ENCODE measurements around the gene AKR1A1. TPM values are rescaled to one million over a fixed set of nuclear protein-coding genes. Genes with fewer than 3 reads are reported as not detected.
"Not testable (repeated sequence)": the region's sequence is repeated elsewhere in the genome, so short reads cannot be mapped to it uniquely, and the experiment has no call there.

AKR1A1 gene
- total RNA-seq, 1 donor from 2014 or later = 218 TPM

DNA sequence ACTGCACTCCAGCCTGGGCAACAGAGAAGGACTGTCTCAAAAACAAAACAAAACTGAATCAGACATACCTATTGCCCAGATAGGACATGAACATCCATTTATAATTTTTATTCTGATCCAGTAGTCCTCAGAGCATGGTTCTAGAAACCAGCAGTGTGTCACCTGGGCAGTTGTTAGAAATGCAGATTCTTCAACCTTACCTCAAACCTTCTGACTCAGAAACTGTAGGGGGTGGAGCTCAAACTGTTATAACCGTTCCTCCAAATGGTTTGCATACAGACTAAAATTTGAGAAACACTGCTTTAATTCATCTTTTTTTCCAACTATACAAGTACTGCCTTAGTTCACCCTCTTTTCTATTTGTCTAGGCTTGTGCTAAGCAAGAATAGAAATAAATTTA is 39.2 kb downstream of the AKR1A1 start:
- peaks cover 41% of the 10 kb centered on the region for H3K36me3 Mint-ChIP-seq (ENCODE audit: low read depth)
- DNase-seq (no peak), ATAC-seq (ENCODE audit: low read depth) (no peak)
- no peaks in the 10 kb centered on the region for H3K27me3 Mint-ChIP-seq
- H3K27ac Mint-ChIP-seq = no peak overlapping the region
- H3K4me3 Mint-ChIP-seq = no peak overlapping the region
- H3K4me1 Mint-ChIP-seq = peaks cover 49% of the 10 kb centered on the region
- TF ChIP-seq, protein P1, sequence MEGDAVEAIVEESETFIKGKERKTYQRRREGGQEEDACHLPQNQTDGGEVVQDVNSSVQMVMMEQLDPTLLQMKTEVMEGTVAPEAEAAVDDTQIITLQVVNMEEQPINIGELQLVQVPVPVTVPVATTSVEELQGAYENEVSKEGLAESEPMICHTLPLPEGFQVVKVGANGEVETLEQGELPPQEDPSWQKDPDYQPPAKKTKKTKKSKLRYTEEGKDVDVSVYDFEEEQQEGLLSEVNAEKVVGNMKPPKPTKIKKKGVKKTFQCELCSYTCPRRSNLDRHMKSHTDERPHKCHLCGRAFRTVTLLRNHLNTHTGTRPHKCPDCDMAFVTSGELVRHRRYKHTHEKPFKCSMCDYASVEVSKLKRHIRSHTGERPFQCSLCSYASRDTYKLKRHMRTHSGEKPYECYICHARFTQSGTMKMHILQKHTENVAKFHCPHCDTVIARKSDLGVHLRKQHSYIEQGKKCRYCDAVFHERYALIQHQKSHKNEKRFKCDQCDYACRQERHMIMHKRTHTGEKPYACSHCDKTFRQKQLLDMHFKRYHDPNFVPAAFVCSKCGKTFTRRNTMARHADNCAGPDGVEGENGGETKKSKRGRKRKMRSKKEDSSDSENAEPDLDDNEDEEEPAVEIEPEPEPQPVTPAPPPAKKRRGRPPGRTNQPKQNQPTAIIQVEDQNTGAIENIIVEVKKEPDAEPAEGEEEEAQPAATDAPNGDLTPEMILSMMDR (IDR thresholded peaks at IDR 0.05) = no peak
- ChIA-PET CTCF (no interaction called here), POLR2A (no interaction called here)
- no peaks in the 10 kb centered on the region for H3K9me3 Mint-ChIP-seq
- intact Hi-C loops (cut with micrococcal nuclease) = loop anchor here (5.0 to 10.0 kb wide), 2 partner anchors 212 to 785 kb away; partner anchors contain the start of genes BTBD19, DYNLT4, MAST2 and PLK3

DNA sequence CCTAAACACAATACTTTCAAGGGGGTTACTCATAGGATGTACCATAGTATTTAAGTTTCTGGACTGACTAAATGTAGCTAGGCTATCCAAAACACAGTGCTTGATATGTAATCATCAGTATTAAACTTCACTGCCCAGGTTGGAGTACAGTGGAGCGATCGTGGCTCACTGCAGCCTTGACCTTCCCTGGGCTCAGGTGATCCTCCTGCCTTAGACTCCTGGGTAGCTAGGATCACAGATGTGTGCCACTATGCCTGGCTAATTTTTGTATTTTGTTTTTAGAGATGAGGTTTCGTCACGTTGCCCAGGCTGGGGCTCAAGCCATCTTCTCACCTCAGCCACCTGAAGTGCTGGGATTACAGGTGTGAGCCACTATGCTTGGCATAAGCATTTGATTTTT is 43.8 kb downstream of the AKR1A1 start:
- CTCF ChIA-PET = no interaction called here
- Mint-ChIP-seq H3K9me3 (no peaks in the 10 kb centered on the region), H3K4me3 (no peak overlapping the region), H3K27ac (no peak overlapping the region), H3K27me3 (no peaks in the 10 kb centered on the region), H3K4me1 (peaks cover 17% of the 10 kb centered on the region), H3K36me3 (ENCODE audit: low read depth) (peaks cover 64% of the 10 kb centered on the region)
- POLR2A ChIA-PET = no interaction called here
- TF ChIP-seq, protein P1 (IDR thresholded peaks at IDR 0.05) = no peak
- ATAC-seq (ENCODE audit: low read depth) = no peak
- intact Hi-C loops (cut with micrococcal nuclease) = no loop called here
- no peak for DNase-seq

DNA sequence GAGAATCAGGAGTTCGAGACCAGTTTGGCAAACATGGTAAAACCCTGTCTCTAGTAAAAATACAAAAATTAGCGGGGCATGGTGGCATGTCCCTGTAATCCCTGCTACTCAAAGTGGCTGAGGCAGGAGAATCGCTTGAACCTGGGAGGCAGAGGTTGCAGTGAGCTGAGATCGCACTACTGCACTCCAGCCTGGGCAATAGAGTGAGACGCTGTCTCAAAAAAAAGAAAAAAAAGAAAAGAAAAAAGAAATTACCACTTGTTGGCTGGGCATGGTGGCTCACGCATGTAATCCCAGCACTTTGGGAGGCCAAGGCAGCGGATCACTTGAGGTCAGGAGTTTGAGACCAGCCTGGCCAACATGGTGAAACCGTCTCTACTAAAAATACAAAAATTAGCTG is 46.1 kb downstream of the AKR1A1 start:
- H3K27me3 Mint-ChIP-seq; POLR2A ChIA-PET; CTCF ChIA-PET; H3K4me3 Mint-ChIP-seq; H3K27ac Mint-ChIP-seq; H3K9me3 Mint-ChIP-seq; DNase-seq; ATAC-seq (ENCODE audit: low read depth); intact Hi-C loops (cut with micrococcal nuclease): not testable (repeated sequence)
- Mint-ChIP-seq H3K36me3 (ENCODE audit: low read depth) (peaks cover 76% of the 10 kb centered on the region), H3K4me1 (peaks cover 25% of the 10 kb centered on the region)

DNA sequence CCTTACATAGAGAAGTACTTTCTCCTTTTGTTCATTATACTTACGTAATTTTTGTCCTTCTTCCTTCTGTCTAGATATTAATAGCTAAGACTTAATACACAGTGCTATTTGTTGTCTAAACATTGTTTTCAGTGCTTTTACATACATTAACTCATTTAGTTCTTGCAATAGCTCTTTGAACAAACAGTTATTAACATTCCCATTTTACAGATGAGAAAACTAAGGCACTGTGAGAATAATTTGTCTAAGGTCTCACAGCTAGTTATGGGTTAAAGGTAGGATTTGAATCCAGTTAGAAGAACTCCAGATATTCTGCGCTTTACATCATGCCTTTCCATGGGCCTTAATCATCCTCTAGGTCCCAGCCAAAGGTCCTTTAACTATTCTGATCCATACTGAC is 53.6 kb downstream of the AKR1A1 start:
- intact Hi-C loops (cut with micrococcal nuclease) = no loop called here
- Mint-ChIP-seq H3K4me3 (no peak overlapping the region), H3K4me1 (peaks cover 52% of the 10 kb centered on the region), H3K27ac (no peak overlapping the region), H3K9me3 (no peaks in the 10 kb centered on the region), H3K36me3 (ENCODE audit: low read depth) (peaks cover 87% of the 10 kb centered on the region), H3K27me3 (no peaks in the 10 kb centered on the region)
- ATAC-seq (ENCODE audit: low read depth) (no peak), DNase-seq (no peak)
- TF ChIP-seq, protein P1 (IDR thresholded peaks at IDR 0.05) = no peak
- POLR2A ChIA-PET = interaction anchor here (0.6 kb wide), 1 partner anchor 20 kb away, joined by 3 read pairs; the partner anchor contains the start of gene NASP
- CTCF ChIA-PET = no interaction called here

DNA sequence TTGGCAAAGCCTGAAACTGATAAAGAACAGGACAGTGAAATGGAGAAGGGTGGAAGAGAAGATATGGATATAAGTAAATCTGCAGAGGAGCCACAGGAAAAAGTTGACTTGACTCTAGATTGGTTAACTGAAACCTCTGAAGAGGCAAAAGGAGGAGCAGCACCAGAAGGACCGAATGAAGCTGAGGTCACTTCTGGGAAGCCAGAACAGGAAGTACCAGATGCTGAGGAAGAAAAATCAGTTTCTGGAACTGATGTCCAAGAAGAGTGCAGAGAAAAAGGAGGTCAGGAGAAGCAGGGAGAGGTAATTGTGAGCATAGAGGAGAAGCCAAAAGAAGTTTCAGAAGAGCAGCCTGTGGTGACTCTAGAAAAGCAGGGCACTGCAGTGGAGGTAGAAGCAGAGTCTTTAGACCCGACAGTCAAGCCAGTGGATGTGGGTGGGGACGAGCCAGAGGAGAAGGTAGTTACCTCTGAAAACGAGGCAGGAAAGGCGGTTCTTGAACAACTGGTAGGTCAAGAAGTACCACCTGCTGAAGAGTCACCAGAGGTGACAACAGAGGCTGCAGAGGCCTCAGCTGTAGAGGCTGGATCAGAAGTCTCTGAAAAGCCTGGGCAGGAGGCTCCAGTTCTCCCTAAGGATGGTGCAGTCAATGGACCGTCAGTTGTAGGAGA is 56.9 kb downstream of the AKR1A1 start:
- H3K36me3 Mint-ChIP-seq (ENCODE audit: low read depth) = peaks cover 83% of the 10 kb centered on the region

More for the DNA sequence above, 56.9 kb downstream of the AKR1A1 start:
- ChIA-PET CTCF (no interaction called here), POLR2A (interaction anchor here (2.1 kb wide), 1 partner anchor 25 kb away, joined by 9 read pairs; no protein-coding TSS in a partner anchor)
- Mint-ChIP-seq H3K4me1 (peaks cover 38% of the 10 kb centered on the region), H3K27ac (peak overlapping the region; percentile 72), H3K27me3 (no peaks in the 10 kb centered on the region), H3K4me3 (no peak overlapping the region), H3K9me3 (no peaks in the 10 kb centered on the region)
- TF ChIP-seq, protein P1 (IDR thresholded peaks at IDR 0.05) = no peak
- intact Hi-C loops (cut with micrococcal nuclease) = loop anchor here (2.0 kb wide), 1 partner anchor 23 kb away; the partner anchor contains the start of gene NASP
- no peak for DNase-seq
- ATAC-seq (ENCODE audit: low read depth) = no peak

Data from activated B cell treated with CpG ODN at 0.5 μM for 24 hours (primary cell).